ENCODE results near the gene MICAL2.

The MICAL2 gene

DNA sequence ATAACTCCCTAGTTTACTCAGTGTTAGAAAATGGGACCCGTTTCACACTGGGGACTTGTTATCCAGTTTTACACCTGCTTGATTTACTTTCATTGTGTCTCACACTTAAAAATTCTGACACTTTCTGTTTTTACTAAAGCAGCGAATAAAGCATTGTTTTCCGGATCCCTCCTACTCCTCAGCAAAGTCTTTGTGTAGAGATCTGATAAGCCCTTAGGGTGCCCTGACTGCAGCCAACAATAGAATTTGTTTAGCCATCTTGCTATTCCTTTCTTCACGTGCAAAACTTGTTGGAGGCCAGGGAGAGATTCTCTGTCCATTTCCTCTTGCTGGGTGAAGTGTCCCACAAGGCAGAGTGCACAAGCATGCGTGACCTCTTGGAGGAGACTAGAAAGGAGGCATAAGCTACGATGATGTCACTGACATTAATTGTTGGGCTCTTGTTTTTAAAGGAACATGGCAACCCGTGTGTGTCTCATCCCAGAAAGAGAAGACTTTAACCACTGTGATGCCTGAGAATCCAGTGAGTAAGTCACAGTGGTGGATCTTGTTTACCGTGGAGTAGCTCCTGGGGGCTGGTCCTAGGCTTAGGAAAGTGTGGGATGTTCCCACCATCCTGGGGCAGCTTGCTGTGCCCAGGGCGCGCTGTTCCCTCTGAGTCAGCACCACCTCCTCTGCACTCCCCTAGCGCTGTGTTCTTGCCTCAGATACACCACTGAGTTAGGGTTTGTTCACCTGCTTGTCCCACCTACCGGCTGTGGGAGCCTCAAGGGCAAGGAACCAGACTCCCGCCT is 27.7 kb downstream of the MICAL2 start:
- no peak for TF ChIP-seq CTCF (IDR thresholded peaks at IDR 0.05; ENCODE audit: low read depth, low read length, missing control alignments)
- no peak overlapping the region for H3K4me3 ChIP-seq (ENCODE audit: low read depth, low read length)
- in situ Hi-C loops (cut with HindIII; ENCODE audit: low sequenced_read_pairs) = no loop called here
- peak; percentile 88 for DNase-seq (ENCODE audit: low read depth)

DNA sequence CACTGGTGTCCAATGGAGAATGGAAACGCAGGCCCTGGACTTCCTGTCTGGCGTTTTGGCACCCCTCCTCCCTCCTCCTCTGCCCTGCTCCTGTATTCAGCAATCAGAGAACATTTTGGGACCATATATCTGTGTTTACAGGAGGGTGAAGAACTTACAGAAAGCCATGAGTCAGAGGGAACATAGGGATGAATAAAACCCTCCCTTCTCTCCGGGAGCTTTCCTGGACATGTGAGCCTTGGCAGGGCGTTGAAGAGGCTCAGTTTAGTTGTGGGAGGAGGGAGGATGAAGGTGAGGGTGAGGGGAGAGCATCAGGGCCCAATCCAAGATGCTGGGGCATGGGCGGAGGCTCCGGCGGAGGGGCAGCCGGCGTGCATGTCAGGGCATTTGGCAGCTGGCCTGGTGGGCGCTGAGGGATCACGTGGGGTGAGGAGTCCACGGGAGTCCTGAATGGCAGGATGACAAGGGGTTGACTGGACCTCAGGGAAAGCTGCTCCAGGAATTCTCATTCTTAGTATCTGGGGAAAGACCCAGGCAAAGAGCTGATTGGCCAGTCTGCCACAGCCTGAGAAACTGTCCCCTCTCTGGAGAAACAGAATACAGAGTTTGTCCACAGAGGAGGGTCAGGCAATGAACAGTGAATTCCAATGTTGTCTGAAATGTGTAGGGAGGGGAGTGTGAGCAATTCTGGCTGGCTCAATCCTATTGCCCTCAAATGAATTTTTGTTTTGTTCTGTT is 28.9 kb downstream of the MICAL2 start:
- peak; percentile 67 for DNase-seq (ENCODE audit: low read depth)
- no peak for TF ChIP-seq CTCF (IDR thresholded peaks at IDR 0.05; ENCODE audit: low read depth, low read length, missing control alignments)
- in situ Hi-C loops (cut with HindIII; ENCODE audit: low sequenced_read_pairs) = no loop called here

DNA sequence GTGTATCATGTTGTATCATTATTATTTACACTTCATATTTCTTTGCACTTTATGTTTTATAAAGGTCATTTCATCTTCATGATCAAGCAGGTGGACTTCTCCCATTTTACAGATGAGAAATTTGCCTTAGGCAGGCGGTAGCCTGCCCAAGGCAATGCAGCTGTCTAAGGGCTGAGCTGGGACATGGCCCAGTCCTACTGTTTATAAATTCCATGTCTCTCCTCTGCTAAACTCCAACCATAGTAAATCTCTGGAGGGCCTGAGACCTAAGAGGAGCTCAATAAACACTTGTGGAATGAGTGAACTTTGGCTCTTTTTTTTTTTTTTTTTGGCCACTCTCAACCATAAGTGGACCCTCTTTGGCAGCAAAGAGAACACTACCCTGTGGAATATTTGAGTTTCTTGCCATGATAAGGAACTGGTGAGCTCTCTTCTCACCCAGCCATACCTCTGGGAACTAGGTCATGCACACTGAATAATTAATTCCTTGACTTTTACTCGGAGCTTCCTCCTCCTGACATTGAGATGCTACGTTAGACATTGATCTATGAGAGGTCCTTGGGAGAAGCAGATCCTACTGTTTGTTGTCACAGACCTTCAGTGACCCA is 29.9 kb downstream of the MICAL2 start:
- in situ Hi-C loops (cut with HindIII; ENCODE audit: low sequenced_read_pairs) = no loop called here
- DNase-seq (ENCODE audit: low read depth) = no peak
- TF ChIP-seq CTCF (IDR thresholded peaks at IDR 0.05; ENCODE audit: low read depth, low read length, missing control alignments) = no peak
- no peak overlapping the region for H3K4me3 ChIP-seq (ENCODE audit: low read depth, low read length)

More for the DNA sequence above, 28.9 kb downstream of the MICAL2 start:
- H3K4me3 ChIP-seq (ENCODE audit: low read depth, low read length) = no peak overlapping the region

GRCh38 chr11:12141283-12141682 is 30.9 kb downstream of the MICAL2 start:
- DNase-seq (ENCODE audit: low read depth) = no peak
- in situ Hi-C loops (cut with HindIII; ENCODE audit: low sequenced_read_pairs) = no loop called here
- H3K4me3 ChIP-seq (ENCODE audit: low read depth, low read length) = no peak overlapping the region
- TF ChIP-seq CTCF (IDR thresholded peaks at IDR 0.05; ENCODE audit: low read depth, low read length, missing control alignments) = no peak

GRCh38 chr11:12142176-12142575 is 31.8 kb downstream of the MICAL2 start:
- TF ChIP-seq CTCF (IDR thresholded peaks at IDR 0.05; ENCODE audit: low read depth, low read length, missing control alignments) = no peak
- no peak overlapping the region for H3K4me3 ChIP-seq (ENCODE audit: low read depth, low read length)
- in situ Hi-C loops (cut with HindIII; ENCODE audit: low sequenced_read_pairs) = no loop called here
- DNase-seq (ENCODE audit: low read depth) = no peak

DNA sequence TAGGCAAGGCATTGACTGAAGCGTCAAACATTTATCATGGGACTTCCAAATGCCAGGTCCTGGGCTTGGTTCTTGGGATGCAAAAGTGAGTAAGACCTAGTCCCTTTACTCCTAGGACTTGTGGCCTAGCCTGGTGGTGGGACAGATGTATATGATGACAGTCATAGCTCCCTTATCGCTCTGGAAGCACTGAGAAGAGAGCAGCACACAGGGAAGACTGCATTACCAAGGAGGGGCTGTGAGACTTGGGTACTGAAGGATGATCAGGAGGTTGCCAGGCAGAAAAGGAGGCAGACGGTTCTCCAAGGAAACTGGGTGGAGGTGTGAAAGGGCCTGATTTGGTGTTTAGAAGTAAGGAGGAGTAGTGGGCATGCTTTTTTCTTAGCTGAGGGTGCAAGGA is 32.5 kb downstream of the MICAL2 start:
- DNase-seq (ENCODE audit: low read depth) = no peak
- no peak for TF ChIP-seq CTCF (IDR thresholded peaks at IDR 0.05; ENCODE audit: low read depth, low read length, missing control alignments)
- in situ Hi-C loops (cut with HindIII; ENCODE audit: low sequenced_read_pairs) = no loop called here
- no peak overlapping the region for H3K4me3 ChIP-seq (ENCODE audit: low read depth, low read length)
